ENCODE measurements around the gene TBPL2.
"Not testable (repeated sequence)": the region's sequence is repeated elsewhere in the genome, so short reads cannot be mapped to it uniquely, and the experiment has no call there.

Gene TBPL2

GRCh38 chr14:55401751-55402150, 38.7 kb downstream of the TBPL2 start:
- no peak for DNase-seq (ENCODE audit: low read depth)

DNA sequence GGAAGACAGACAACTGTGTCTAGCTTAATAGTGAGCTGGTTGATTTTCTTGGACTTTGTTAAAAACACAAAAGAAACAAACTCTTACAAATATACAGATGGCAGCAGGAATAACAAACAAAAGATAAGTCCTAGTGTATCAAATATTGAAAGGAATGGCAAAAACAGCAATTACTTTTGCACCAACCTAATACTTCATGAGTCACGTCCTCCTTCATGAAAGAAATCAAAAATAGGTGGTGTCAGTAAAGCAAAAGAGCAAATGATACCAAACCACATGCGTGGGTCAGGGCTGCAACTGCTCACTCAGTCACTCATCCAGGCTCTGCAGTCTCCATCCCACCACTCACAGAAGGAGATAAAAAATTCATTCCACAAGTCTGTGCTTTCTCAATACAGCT, 40.6 kb downstream of the TBPL2 start:
- no peak for DNase-seq (ENCODE audit: low read depth)

DNA sequence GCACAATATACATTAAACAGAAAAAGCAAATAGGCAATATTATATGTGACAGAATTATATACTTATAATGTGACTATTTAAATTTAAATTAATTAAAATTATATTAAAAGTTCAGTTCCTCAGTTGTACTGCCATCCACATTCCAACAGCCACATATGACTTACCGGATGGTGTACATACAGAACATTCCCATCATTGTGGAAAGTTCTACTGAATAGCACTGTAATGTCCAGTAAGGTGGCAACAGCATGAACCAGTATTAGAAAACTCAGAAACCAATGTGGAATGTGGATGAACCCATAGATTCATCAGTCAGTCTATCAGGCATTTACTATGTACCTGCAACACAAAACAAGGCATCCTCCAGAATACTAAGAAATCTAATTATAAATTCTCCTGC, 41.2 kb downstream of the TBPL2 start:
- no peak for DNase-seq (ENCODE audit: low read depth)

GRCh38 chr14:55398679-55399078, 41.7 kb downstream of the TBPL2 start:
- DNase-seq (ENCODE audit: low read depth): no peak

DNA sequence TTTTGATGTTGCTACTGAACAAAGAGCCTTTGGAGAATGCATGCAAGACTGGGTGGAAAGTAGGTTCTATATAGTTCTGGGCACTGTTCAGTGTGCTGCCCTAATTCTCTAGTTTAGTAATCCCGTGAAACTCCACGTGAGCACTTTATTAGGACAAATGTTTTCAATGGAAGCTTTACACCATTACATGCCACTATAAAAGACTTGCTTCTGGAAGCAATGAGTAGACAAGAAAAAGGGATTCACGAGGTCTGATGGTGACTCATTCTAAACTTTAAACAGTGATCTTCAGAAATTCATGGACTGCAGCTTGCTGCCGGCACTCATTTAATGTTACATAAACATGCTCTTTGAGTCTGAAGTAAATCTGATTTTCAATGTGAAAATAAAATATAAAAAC, 51.1 kb downstream of the TBPL2 start:
- no peak for DNase-seq (ENCODE audit: low read depth)

DNA sequence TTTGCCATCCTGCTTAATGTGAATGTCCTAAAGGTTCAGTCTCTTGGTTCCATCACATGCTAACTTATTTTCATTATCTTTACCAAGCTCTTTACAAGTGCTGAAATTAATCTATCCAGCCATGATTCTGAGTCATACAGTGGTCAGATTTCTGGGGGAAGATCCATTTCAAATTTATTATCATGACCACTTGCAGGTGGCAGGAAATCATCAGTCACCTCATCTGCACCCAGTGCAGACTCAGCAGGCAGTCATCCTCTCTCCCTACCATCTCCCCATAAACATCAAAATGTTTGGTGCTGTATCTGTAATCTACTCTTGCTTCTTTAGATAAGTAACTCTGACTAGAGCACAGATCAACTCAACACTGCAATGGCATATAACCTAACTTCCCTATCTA, 52.3 kb downstream of the TBPL2 start:
- no peak for DNase-seq (ENCODE audit: low read depth)

- DNase-seq (ENCODE audit: low read depth): no peak
Measured at GRCh38 chr14:55387121-55387520, 53.3 kb downstream of the TBPL2 start.

GRCh38 chr14:55386037-55386808, 54.2 kb downstream of the TBPL2 start:
- no peak for DNase-seq (ENCODE audit: low read depth)

DNA sequence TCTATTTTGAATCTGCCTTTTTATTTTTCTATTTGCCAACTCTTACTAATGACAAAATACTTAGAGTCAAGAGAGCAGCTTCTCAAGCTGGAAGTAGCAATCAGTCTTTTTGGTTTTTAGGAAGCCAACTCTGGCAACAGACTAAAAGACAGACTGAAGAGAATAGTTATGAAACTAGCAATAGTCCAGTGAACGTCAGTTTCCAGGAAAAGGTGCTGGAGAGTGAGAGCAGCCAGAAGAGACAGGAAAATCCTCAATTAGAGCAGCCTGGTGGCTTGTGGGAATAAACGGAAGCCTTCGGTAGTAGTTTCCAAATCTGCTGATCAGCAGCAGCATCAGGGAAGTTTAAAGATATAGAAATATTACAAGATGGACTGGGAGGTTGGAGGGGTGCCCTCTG, 55.9 kb downstream of the TBPL2 start:
- DNase-seq (ENCODE audit: low read depth): no peak

DNA sequence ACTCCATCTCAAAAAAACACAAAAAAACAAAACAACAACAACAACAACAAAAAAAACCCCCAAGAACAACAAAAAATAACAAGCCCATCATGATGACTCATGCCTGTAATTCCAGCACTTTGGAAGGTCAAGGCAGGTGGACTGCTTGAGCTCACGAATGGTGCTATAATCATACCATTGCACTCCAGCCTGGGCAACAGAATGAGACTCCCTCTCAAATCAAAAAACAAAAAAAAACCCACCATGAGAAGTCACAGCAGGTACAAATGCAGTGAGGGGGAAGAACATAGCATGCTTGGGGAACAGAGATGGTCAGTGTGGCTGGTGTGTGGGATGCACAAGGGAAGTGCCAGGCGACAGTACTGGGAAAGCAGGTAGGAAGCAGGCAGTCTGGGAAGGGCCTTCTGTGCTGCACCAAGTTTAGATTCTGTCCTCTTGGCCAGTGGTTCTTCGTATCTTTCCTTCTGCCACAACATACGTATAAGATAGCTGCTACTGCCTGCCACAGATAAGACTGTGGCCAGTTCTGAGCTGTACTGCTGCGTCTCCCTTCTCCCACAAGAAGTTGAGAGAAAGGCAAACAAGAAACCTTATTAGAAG, 56.8 kb downstream of the TBPL2 start:
- DNase-seq (ENCODE audit: low read depth): no peak

GRCh38 chr14:55383056-55383466, 57.4 kb downstream of the TBPL2 start:
- DNase-seq (ENCODE audit: low read depth): not testable (repeated sequence)

GRCh38 chr14:55382483-55382882, 57.9 kb downstream of the TBPL2 start:
- no peak for DNase-seq (ENCODE audit: low read depth)

DNA sequence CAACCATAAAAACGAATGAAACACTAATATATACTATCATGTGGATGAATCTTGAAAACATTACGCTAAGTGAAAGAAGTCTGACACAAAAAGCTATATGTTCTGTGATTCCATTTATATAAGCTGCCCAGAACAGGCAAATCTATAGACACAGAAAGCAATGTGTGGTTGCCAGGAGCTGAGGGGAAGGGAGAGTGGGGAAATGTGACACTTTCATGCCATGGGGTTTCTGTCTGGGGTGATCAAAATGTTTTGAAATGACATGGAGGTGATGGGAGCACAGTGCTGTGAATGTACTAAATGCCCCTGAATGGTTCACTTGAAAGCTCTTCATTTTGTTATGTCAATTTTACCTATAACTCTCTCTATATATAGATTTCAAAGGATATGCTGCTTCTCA, 58.9 kb downstream of the TBPL2 start:
- DNase-seq (ENCODE audit: low read depth): no peak

DNA sequence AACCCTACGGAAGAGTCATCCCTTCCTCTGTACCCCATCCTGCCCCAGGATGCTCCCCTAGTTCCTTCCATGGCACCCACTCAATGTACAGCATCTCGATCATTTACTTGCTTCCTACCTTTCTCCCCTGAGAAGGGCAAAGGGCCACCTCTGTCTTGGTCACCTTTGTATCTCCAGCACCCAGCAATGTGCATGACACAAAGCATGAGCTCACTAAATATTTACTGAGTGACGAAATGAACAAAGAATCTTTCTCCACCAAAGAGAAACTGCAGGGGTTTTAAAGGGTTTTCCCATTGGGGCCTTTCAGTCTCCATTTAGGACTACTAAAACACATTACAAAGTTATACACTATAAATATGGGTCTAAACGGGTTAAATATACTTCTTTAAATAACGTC, 59.4 kb downstream of the TBPL2 start:
- no peak for DNase-seq (ENCODE audit: low read depth)

- no peak for DNase-seq (ENCODE audit: low read depth)
Measured at GRCh38 chr14:55377236-55377635, 63.2 kb downstream of the TBPL2 start.

DNA sequence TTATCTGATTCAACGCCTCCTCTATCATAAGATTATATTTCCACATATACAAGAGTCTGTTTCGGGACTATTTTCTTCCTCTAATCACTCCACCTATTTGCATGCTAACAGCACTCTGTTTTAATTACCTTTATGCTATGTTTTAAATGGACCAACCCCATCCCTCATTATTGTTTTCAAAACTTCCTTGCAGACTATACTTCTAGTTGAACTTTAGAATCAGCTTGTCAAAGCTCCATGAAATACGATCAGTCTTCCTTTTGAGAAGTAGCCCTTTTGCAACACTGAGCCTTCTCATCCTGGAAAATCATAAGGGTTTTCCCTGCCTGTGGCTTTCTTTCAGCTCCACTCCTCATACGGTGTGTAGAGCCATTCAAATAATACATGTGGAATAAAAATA, 65.6 kb downstream of the TBPL2 start:
- DNase-seq (ENCODE audit: low read depth): no peak

DNA sequence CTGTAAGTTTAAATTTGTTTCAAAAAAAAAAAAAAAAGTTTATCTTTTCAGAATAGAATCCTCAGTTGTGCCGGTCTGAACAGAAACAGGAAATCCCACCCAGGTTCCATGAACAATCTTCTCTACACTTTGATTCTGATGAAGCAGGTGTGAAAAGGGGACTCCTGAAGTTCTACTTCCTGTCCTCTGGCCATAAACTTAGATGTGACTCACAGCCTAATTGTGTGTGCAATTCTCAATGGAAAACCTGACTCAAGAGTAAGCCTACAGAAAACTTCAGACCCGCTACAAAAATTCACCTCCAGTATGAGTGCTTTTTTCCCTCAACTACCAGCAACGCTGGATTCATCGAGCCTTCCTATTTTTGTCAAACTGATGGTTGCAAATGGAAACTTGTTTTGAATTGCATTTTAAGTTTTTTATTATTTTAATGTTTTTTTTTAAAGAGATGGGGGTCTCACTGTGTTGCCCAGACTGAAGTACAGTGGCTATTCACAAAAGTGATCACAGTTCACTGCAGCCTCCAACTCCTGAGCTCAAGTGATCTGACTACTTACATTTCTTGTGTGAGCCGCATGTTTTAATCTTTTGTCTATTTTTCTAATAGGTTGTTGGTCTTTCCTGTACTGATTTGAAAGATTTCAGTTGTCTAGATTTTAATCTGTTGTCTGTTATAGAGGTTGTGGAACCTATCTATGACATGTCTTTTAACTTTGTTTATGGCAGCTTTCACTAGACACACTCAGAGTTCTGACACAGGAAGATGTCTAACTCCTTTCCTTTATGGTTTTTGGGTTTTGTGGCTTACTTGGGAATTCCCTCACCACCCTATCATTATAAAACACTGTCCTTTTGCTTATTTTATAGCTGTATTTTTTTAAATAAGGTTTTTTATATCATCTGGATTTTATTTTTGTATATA, 66.4 kb downstream of the TBPL2 start:
- no peak for DNase-seq (ENCODE audit: low read depth)

- no peak for DNase-seq (ENCODE audit: low read depth)
Measured at GRCh38 chr14:55372825-55373224, 67.6 kb downstream of the TBPL2 start.

DNA sequence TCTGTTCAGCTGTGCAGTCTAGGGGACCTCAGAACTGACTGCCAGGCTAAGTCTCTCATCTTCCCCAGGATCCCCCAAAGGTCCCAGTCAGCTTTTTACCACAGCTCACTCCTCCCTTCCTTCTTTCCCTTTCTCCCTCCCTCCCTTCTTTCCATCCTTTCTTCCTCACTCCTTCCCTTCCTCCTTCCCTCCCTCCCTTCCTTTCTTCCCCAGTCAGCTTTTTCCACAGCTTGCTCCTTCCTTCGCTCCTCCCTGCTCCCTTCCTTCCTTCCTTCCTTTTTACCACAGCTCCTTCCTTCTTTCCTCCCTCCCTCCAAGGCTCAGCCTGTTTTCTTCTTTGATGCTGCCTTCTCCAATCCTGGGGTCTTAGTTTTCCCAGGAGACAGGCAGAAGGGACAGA, 68.0 kb downstream of the TBPL2 start:
- DNase-seq (ENCODE audit: low read depth): no peak

DNA sequence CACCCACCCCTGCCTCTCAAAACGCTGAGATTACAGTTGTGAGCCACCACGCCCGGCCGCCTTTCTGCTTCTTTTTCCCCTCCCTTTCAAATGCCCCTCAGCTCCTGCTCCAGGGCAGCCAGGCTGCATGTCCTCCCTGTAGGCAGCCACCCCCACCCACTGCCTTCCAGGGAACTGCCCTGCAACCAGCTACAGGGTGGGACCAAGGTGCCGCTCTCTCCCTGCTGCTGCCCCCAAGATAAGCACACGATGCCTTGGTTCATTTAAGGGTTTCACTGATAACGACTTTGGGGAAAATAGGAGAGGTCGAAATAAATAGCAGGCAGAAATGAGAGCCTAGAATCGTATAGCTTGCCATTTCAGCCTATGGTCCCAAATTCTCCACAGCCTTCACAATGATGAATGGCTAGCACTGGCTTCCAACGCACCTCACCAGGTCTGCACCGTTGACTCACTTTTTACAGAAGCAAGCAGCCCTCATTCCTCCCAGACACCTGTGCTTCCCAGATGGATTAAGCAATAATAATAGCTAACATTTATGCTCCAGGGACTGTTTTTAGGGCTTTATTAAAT, 69.4 kb downstream of the TBPL2 start:
- no peak for DNase-seq (ENCODE audit: low read depth)

GRCh38 chr14:55366271-55366670, 74.1 kb downstream of the TBPL2 start:
- no peak for DNase-seq (ENCODE audit: low read depth)

All from stimulated activated CD8-positive, alpha-beta memory T cell treated with anti-CD3 and anti-CD28 coated beads, Interleukin-4, amount 100 ng/mL, for 24 hours (primary cell).